Neural progenitor cell (in vitro differentiated cells): Measurements from ENCODE around the gene KLK4. TPM values are rescaled to one million over a fixed set of nuclear protein-coding genes. Genes with fewer than 3 reads are reported as not detected.

ENCODE experiments used
- DNase-seq: peaks from one replicate; pipeline ENCODE4 v3.0.0-alpha.2; 2016; ENCODE audit warnings: low spot score
- H2AFZ ChIP-seq: fragments of 200-600 bp; sonication (generic); replicated peaks from 2 replicates; pipeline ENCODE4 v1.6.1; 2016; ENCODE audit warnings: antibody characterized with exemption
- H3F3A ChIP-seq: fragments of 200-600 bp; sonication (generic); 2 replicates; pipeline ENCODE4 v1.6.1; 2016; ENCODE audit warnings: antibody characterized with exemption, low read depth
- H3K27ac ChIP-seq: fragments of 200-600 bp; sonication (generic); 2 replicates; pipeline ENCODE4 v1.5.1; 2016; ENCODE audit warnings: mild to moderate bottlenecking
- H3K27me3 ChIP-seq: fragments of 200-600 bp; sonication (generic); 2 replicates; pipeline ENCODE4 v1.6.1; 2016; ENCODE audit warnings: mild to moderate bottlenecking, moderate library complexity
- H3K36me3 ChIP-seq: fragments of 200-600 bp; sonication (generic); 2 replicates; pipeline ENCODE4 v1.5.1; 2016
- H3K4me1 ChIP-seq: fragments of 200-600 bp; sonication (generic); 2 replicates; pipeline ENCODE4 v1.6.1; 2016; ENCODE audit warnings: mixed run types
- H3K4me2 ChIP-seq: fragments of 200-600 bp; sonication (generic); 2 replicates; pipeline ENCODE4 v1.6.1; 2016
- H3K4me3 ChIP-seq: fragments of 200-600 bp; sonication (generic); 2 replicates; pipeline ENCODE4 v1.5.1; 2016
- H3K79me2 ChIP-seq: fragments of 200-600 bp; sonication (generic); 2 replicates; pipeline ENCODE4 v1.6.1; 2016; ENCODE audit warnings: low read depth
- H3K9ac ChIP-seq: fragments of 200-600 bp; sonication (generic); 2 replicates; pipeline ENCODE4 v1.6.1; 2016
- H3K9me3 ChIP-seq: fragments of 200-600 bp; sonication (generic); 2 replicates; pipeline ENCODE4 v1.5.1; 2016; ENCODE audit warnings: low read depth
- H4K20me1 ChIP-seq: fragments of 200-600 bp; sonication (generic); 2 replicates; pipeline ENCODE4 v1.6.1; 2016; ENCODE audit warnings: low read depth
- H3K27ac Mint-ChIP-seq: 3 replicates; pipeline ENCODE4 v1.8.0; 2021; ENCODE audit warnings: mixed read lengths
- H3K27me3 Mint-ChIP-seq: 2 replicates; pipeline ENCODE4 v1.8.0; 2022; ENCODE audit warnings: low read depth, mild to moderate bottlenecking, inconsistent platforms, moderate library complexity, mixed read lengths; ENCODE audit not compliant: insufficient read depth
- H3K36me3 Mint-ChIP-seq: 3 replicates; pipeline ENCODE4 v1.8.0; 2021; ENCODE audit warnings: mixed read lengths
- H3K4me1 Mint-ChIP-seq: 3 replicates; pipeline ENCODE4 v1.8.0; 2021; ENCODE audit warnings: mixed read lengths
- H3K4me3 Mint-ChIP-seq: 3 replicates; pipeline ENCODE4 v1.8.0; 2021; ENCODE audit warnings: mild to moderate bottlenecking, moderate library complexity, mixed read lengths
- H3K9me3 Mint-ChIP-seq: 3 replicates; pipeline ENCODE4 v1.8.0; 2020; ENCODE audit warnings: mixed read lengths
- CTCF ChIP-seq: fragments of 200-600 bp; sonication (generic); IDR thresholded peaks from 2 replicates; pipeline ENCODE4 v1.5.1; 2017; ENCODE audit warnings: antibody characterized with exemption, mild to moderate bottlenecking
- EZH2 ChIP-seq: fragments of 200-600 bp; sonication (generic); IDR thresholded peaks from 2 replicates; pipeline ENCODE4 v1.6.1; 2017; ENCODE audit warnings: antibody characterized with exemption, mild to moderate bottlenecking, moderate library complexity
- EZH2phosphoT487 ChIP-seq: fragments of 200-600 bp; sonication (generic); IDR thresholded peaks from 2 replicates; pipeline ENCODE4 v1.6.1; 2017; ENCODE audit warnings: antibody characterized with exemption
- total RNA-seq: library from RNA; depleted of rRNA; stranded (reverse); fragments of >200 nt; gene quantifications from 2 replicates; pipeline ENCODE4 v1.2.3, GENCODE V29; 2015; ENCODE audit warnings: low replicate concordance

KLK4 gene
- total RNA-seq, 1 donor from 2014 or later, result not detected

- Mint-ChIP-seq H3K4me1 (no peaks in the 10 kb centered on the region), H3K9me3 (peaks cover 7% of the 10 kb centered on the region), H3K27me3 (peaks cover 22% of the 10 kb centered on the region), H3K27ac (no peak overlapping the region), H3K36me3 (no peaks in the 10 kb centered on the region), H3K4me3 (no peak overlapping the region)
- Histone ChIP-seq H3K9ac (no peak overlapping the region), H3K27me3 (peaks cover 59% of the 10 kb centered on the region), H3K27ac (no peak overlapping the region), H3K4me1 (no peaks in the 10 kb centered on the region), H3K9me3 (no peaks in the 10 kb centered on the region), H3K79me2 (no peaks in the 10 kb centered on the region), H3F3A (no peaks in the 10 kb centered on the region), H3K4me3 (no peak overlapping the region), H3K4me2 (no peak overlapping the region), H4K20me1 (no peaks in the 10 kb centered on the region), H2AFZ (no peak overlapping the region), H3K36me3 (no peaks in the 10 kb centered on the region)
- TF ChIP-seq EZH2phosphoT487, result no peak
- DNase-seq, result no peak
Observed at GRCh38 chr19:50889638-50890037, 21.6 kb downstream of the KLK4 start.

GRCh38 chr19:50882188-50882587, 29.0 kb downstream of the KLK4 start:
- H3F3A ChIP-seq, result no peaks in the 10 kb centered on the region
- H3K4me3 ChIP-seq, result no peak overlapping the region
- no peak for TF ChIP-seq EZH2
- TF ChIP-seq EZH2phosphoT487, result no peak
- no peak for TF ChIP-seq CTCF
- H3K9me3 Mint-ChIP-seq, result no peaks in the 10 kb centered on the region
- H3K4me3 Mint-ChIP-seq, result no peak overlapping the region
- H3K27me3 Mint-ChIP-seq, result peaks cover 14% of the 10 kb centered on the region
- no peak overlapping the region for H2AFZ ChIP-seq
- no peaks in the 10 kb centered on the region for H4K20me1 ChIP-seq
- H3K27me3 ChIP-seq, result peaks cover 73% of the 10 kb centered on the region
- H3K27ac Mint-ChIP-seq, result no peak overlapping the region
- no peaks in the 10 kb centered on the region for H3K36me3 Mint-ChIP-seq
- no peak overlapping the region for H3K9ac ChIP-seq
- no peaks in the 10 kb centered on the region for H3K9me3 ChIP-seq
- no peaks in the 10 kb centered on the region for H3K36me3 ChIP-seq
- no peak overlapping the region for H3K27ac ChIP-seq
- no peak for DNase-seq
- no peaks in the 10 kb centered on the region for H3K4me1 Mint-ChIP-seq
- no peaks in the 10 kb centered on the region for H3K79me2 ChIP-seq
- no peak overlapping the region for H3K4me2 ChIP-seq
- no peaks in the 10 kb centered on the region for H3K4me1 ChIP-seq

GRCh38 chr19:50880241-50880640, 31.0 kb downstream of the KLK4 start:
- Mint-ChIP-seq H3K9me3 (no peaks in the 10 kb centered on the region), H3K4me1 (no peaks in the 10 kb centered on the region), H3K27me3 (peaks cover 10% of the 10 kb centered on the region), H3K27ac (no peak overlapping the region), H3K36me3 (no peaks in the 10 kb centered on the region), H3K4me3 (no peak overlapping the region)
- no peak overlapping the region for H3K4me2 ChIP-seq
- H4K20me1 ChIP-seq, result no peaks in the 10 kb centered on the region
- H3K9ac ChIP-seq, result no peak overlapping the region
- H3K36me3 ChIP-seq, result no peaks in the 10 kb centered on the region
- H3F3A ChIP-seq, result no peaks in the 10 kb centered on the region
- H2AFZ ChIP-seq, result no peak overlapping the region
- H3K79me2 ChIP-seq, result no peaks in the 10 kb centered on the region
- TF ChIP-seq EZH2phosphoT487 (no peak), EZH2 (no peak), CTCF (no peak)
- no peaks in the 10 kb centered on the region for H3K4me1 ChIP-seq
- H3K4me3 ChIP-seq, result no peak overlapping the region
- no peak overlapping the region for H3K27ac ChIP-seq
- H3K9me3 ChIP-seq, result no peaks in the 10 kb centered on the region
- no peak for DNase-seq
- H3K27me3 ChIP-seq, result peaks cover 62% of the 10 kb centered on the region

GRCh38 chr19:50878851-50879250, 32.3 kb downstream of the KLK4 start:
- H3K9me3 Mint-ChIP-seq, result no peaks in the 10 kb centered on the region
- no peaks in the 10 kb centered on the region for H3K4me1 ChIP-seq
- no peak overlapping the region for H3K27ac Mint-ChIP-seq
- H3K27ac ChIP-seq, result no peak overlapping the region
- H3K4me3 ChIP-seq, result no peak overlapping the region
- H3K4me2 ChIP-seq, result no peak overlapping the region
- H3K4me1 Mint-ChIP-seq, result no peaks in the 10 kb centered on the region
- H3K36me3 ChIP-seq, result no peaks in the 10 kb centered on the region
- TF ChIP-seq EZH2phosphoT487 (no peak), EZH2 (no peak), CTCF (no peak)
- no peaks in the 10 kb centered on the region for H3F3A ChIP-seq
- no peaks in the 10 kb centered on the region for H3K36me3 Mint-ChIP-seq
- no peak for DNase-seq
- H3K9ac ChIP-seq, result no peak overlapping the region
- no peak overlapping the region for H2AFZ ChIP-seq
- H4K20me1 ChIP-seq, result no peaks in the 10 kb centered on the region
- peaks cover 62% of the 10 kb centered on the region for H3K27me3 ChIP-seq
- H3K27me3 Mint-ChIP-seq, result peaks cover 10% of the 10 kb centered on the region
- no peaks in the 10 kb centered on the region for H3K79me2 ChIP-seq
- no peak overlapping the region for H3K4me3 Mint-ChIP-seq
- H3K9me3 ChIP-seq, result no peaks in the 10 kb centered on the region
